NCI-H2227 (cell line): Measurements from ENCODE around the gene KLHL29.
"Not testable (repeated sequence)": the region's sequence is repeated elsewhere in the genome, so short reads cannot be mapped to it uniquely, and the experiment has no call there.

ENCODE experiments used
- DNase-seq: peaks from one replicate; lab custom pipeline; 2025; ENCODE audit not compliant: unreplicated experiment; lab: John Stamatoyannopoulos, UW

The KLHL29 gene

GRCh38 chr2:23367760-23368159 is 17.2 kb upstream of the KLHL29 start:
- no peak for DNase-seq

GRCh38 chr2:23373666-23374065 is 11.3 kb upstream of the KLHL29 start:
- no peak for DNase-seq

- no peak for DNase-seq
Measured at GRCh38 chr2:23375448-23375847, 9.5 kb upstream of the KLHL29 start.

GRCh38 chr2:23376075-23376474 is 8.9 kb upstream of the KLHL29 start:
- DNase-seq: no peak

GRCh38 chr2:23376972-23377371 is 8.0 kb upstream of the KLHL29 start:
- no peak for DNase-seq

GRCh38 chr2:23377771-23378170 is 7.2 kb upstream of the KLHL29 start:
- no peak for DNase-seq

GRCh38 chr2:23378496-23378895 is 6.5 kb upstream of the KLHL29 start:
- DNase-seq: no peak

- no peak for DNase-seq
Measured at GRCh38 chr2:23379220-23379695, 5.7 kb upstream of the KLHL29 start.

GRCh38 chr2:23380562-23381065 is 4.4 kb upstream of the KLHL29 start:
- no peak for DNase-seq

GRCh38 chr2:23381084-23381483 is 3.9 kb upstream of the KLHL29 start:
- no peak for DNase-seq

GRCh38 chr2:23381485-23381884 is 3.5 kb upstream of the KLHL29 start:
- no peak for DNase-seq

- DNase-seq: no peak
Measured at GRCh38 chr2:23383100-23383499, 1.9 kb upstream of the KLHL29 start.

GRCh38 chr2:23385351-23385747 is 370 bp downstream of the KLHL29 start:
- peak; percentile 78 for DNase-seq

GRCh38 chr2:23385748-23386338 is 864 bp downstream of the KLHL29 start:
- peak; percentile 51 for DNase-seq

GRCh38 chr2:23386339-23387220 is 1.6 kb downstream of the KLHL29 start:
- DNase-seq: peak; percentile 67

- no peak for DNase-seq
Measured at GRCh38 chr2:23387221-23387550, 2.2 kb downstream of the KLHL29 start.

GRCh38 chr2:23387845-23388244 is 2.9 kb downstream of the KLHL29 start:
- no peak for DNase-seq

- no peak for DNase-seq
Measured at GRCh38 chr2:23388294-23388693, 3.3 kb downstream of the KLHL29 start.

GRCh38 chr2:23388756-23389514 is 4.0 kb downstream of the KLHL29 start:
- no peak for DNase-seq

- peak; percentile 61 for DNase-seq
Measured at GRCh38 chr2:23390152-23390551, 5.2 kb downstream of the KLHL29 start.

GRCh38 chr2:23391237-23391736 is 6.3 kb downstream of the KLHL29 start:
- DNase-seq: not testable (repeated sequence)
